ENCODE results near the gene KDSR.

KDSR gene

DNA sequence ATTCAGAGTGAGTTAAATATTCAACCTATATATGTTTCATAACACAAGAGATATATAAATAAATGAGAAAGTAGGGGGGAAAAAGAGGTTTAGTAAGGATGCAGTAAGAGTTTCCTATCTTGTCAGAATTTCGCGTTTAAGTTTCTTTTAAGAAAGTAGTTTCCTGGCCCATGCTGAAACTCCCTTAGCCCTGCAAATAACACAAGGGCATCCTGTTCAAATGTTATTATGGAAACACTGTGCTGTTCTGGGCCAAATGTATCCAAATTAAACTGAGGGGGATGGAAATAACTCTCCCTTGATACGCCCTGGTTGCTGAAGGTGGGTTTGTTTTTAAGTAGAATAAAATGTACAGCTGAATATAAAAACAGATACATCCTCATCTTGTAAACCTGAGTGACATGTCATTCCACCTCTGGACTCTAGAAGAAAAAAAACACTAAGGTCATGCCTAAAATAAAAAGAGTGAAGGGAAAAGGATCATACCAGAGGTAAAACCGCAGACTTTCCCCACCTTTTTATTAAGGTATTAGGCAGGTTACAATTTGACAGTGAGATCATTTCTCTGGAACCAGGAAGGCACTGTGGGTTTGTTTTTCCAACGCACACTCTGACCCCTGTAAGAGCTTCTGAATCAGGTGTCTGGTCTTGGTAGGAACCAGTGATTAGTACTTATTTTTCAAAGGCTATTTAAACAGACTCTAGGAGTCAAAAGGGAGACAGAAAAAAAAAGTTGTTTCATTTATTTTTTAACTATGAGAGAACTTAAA is 64.2 kb downstream of the KDSR start:
- DNase-seq, result no peak

DNA sequence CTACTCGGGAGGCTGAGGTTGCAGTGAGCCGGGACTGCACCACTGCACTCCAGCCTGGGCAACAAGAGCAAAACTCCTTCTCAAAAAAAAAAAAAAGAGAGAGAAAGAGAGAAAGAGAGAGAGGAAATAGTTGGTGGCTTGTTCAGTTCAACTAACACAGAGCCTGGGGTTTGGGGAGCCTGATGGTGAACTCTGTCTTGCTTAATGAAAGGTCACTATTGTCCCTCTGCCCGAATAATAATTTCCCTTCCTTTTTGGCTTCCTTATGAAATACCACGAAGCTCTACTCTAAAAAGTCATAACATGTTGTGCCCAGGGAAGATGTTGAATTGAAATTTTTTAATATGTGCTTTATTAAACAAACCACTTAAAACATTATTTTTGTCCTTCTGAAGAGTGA is 64.8 kb downstream of the KDSR start:
- no peak for DNase-seq

DNA sequence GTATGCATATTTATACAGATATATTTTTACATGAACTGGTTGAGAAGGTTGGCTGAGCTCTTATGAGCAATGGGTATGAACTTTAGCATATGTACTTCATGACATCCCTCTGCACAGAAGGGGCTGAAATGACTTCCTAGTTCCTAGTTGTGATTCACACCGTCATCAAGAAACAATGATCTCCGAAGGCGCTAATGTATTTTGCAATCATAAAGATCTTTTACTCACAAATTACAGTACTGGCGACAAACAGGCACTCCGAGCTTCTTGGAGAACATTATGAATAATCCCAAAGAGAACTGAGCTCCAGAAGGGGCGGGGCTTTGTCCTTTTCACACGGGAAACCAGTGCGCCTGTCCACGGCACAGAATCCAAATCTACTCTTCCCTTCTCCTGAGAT is 65.6 kb downstream of the KDSR start:
- peak; percentile 37 for DNase-seq

DNA sequence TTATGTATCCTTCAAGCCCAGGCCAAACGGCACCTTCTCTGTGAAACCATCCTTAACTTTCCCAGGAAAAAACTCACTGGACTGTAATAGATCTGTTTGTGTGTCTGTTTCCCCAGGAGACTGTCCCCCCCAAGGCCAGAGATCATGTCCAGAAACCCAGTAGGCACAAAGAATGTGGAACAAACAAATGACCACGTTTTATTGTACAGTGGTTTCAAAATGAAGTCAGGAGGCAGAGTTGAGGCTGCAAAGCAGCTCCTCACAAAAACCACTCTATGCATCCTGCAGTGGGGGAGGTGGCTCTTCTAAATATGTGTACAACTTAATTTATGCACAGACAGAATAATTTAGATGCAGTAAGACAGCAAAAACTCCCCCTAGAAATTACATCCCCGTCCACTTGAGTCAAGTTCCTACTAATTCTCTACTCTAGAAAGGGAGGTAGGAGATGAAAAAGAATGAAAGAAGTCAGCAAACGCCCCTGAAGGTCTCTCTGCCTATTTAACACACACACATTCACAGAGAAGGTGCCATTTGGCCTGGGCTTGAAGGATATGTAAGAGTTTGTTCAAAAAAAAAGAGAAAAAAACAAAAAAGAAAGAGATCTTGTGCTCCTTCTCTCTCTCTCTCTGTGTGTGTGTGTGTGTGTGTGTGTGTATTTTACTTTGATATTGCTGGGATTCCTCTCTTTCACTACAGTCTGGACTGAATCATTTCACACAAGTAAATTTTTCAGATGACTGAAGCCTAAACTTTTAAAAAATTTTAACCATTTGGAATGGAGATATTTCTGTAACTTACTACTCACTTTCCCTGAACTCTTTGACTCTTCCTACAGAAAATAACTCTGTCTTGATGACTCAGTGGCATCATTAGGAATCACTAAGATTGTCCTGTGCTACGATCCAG is 66.9 kb downstream of the KDSR start:
- DNase-seq, result peak; percentile 66

DNA sequence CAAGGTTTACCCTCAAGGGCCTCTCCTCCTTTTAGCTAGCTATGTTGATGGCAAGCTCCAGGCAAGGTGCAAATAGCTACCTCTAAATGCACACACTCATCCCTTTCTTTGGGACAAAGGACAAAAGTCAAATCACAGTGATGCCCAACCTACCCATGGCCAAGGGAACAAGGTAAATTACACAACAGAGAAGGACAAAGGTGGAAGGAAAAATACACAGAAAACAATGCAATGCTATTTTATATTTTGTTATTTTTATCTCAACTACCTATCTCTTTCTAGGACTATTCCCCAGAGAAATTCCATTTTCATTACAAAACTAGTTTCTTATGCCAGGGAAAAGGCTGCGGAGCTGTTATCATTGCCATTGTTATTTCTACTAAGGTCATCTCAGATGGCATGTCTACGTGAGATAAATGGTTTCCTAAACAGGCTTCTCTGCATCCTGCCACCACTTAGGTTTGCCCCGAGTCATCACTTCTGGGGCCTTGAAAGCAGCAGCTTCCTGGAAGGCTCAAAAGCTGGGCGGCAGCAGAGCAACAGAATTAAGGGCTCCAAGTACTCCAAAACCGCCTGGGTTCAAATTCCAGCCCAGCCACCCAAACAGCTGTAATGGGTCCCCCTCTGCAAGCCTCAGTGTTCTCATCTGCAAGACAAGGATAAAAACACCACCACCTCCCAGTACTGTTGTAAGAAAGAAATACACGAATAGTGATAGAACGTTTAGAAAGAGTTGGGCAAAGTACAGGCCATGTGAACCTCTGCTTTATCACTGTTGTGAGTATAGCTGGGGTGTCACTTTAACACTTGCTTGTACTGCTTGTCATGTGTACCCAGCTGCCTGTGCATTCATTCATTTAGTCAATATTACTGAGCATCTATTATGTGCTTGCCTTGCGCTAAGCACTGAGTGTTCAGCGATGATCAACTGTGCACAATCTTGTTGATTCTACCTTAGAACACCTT is 68.3 kb downstream of the KDSR start:
- DNase-seq, result peak; percentile 47

DNA sequence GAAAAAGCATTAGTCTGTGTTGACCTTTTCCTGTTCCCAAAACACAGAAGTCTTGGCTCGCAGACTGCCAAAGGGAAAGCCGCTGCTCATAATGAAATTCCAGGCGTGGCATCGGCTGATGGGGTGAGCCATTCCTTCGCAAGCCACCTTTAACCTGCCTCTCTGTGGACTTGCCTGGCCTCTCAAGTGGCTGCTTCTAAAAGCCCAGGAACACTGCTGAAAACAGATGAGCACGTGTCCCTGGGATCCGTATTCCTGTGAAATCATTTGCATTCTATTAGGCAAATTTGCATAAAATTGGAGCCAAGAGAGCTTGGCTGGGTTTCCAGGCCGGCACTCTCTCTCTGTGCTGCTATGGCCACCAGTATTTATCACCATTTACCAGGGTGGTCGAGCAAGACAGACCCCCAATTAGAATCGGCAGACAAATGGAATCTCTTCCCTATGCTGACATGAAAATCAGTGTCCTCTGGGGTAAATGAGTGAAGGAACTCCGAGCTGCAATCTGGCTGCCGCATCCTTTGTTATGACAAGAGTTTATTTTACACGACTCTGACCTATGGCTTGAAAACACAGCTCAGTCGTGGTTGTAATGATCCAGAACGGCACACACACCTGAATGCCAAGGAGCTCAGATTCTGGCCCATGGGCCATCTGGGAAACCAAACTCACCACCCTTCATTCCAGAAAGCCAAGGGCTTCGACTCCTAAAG is 69.2 kb downstream of the KDSR start:
- DNase-seq, result no peak

DNA sequence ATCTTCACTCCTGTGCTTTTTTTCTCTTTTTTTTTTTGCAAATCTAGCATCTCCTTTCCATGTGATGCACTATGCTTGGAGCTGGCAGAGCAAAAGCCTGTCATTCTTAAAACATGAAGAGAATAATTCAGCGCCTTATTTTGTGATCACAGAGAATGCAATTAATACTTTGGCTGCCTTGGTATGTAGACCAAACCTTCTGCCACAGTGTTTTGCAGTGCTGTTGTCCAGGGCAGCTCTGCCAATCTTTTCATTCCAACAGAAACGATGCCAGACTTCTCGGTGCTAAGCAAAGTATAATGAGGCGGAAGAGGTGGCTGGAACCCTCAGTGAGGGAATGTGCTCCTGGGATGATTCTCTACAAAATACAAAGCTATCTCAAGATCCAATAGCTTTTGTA is 73.1 kb downstream of the KDSR start:
- no peak for DNase-seq

DNA sequence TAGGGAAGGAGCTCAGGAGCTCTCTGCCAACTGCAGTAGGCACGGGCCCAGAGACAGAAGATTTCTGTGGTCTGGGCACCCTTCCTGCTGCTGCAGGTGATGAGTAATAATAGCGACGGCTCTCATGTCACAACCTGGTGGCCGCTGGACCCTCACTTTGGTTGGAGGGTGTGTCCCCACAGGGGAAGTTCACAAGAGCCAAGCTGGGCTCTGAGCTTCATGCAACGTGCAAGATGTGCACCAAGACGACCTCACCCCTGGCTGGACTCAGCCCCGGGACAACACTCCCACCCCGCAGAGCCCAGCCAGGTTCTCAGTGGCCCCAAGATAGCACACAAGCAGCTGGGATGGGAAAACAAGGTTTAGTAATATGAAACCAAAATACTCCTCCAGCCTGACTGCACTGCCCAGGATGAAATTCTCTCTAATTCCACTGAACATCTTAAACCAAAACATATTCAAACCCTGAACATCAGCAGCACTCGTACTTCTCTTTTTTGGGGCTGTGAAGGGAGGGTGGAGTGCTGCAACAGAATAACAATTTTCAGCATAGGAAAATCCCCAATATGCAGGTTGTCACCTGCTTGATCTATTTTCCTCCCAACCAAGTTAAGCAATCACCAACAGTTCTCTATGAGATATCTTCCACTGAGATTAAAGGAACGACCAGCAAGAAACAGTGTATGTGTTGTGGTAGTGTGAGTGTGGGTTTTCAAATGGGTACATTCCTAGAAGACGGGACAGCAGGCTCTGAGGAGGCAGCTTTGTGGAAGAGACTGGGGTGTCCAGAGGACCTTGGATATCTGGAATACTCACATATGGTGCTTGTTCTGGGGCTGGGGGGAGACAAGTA is 73.9 kb downstream of the KDSR start:
- DNase-seq, result peak; percentile 47

DNA sequence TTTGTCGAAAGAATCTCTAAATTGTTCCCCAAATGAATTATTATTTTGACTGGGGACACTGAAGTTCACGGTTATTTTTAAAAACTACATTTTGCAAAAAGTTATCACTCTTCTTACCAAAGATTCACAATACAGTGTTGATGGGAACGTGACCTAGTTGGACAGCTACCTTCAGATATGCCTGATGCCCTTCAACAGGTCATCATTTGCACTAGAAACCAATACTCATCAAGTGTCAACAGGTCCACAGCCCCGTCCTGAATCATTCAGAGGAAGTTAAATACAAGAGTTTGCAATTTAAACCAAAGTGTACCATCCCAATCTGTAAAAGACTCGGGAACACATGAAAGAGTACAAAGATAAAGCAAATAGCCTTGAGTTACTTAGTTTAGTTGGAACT is 75.7 kb downstream of the KDSR start:
- DNase-seq, result no peak

DNA sequence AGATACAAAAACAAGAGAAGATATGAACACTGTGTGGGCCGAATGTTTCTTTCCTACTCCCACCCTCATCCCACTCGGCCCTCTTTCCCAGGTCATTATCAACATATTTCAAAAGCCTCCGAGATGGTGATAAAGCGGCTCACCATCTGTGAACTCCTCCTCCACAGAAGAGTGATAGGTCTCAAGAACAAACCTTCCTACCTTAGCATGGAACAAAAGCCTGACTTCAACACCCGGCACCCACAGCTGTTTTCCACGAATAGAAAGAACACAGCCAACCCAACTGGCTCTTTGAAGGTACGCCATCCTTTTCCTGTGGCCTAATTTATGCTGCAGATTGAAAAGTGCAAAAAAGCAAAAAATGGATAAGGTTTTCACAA is 76.2 kb downstream of the KDSR start:
- peak; percentile 44 for DNase-seq

DNA sequence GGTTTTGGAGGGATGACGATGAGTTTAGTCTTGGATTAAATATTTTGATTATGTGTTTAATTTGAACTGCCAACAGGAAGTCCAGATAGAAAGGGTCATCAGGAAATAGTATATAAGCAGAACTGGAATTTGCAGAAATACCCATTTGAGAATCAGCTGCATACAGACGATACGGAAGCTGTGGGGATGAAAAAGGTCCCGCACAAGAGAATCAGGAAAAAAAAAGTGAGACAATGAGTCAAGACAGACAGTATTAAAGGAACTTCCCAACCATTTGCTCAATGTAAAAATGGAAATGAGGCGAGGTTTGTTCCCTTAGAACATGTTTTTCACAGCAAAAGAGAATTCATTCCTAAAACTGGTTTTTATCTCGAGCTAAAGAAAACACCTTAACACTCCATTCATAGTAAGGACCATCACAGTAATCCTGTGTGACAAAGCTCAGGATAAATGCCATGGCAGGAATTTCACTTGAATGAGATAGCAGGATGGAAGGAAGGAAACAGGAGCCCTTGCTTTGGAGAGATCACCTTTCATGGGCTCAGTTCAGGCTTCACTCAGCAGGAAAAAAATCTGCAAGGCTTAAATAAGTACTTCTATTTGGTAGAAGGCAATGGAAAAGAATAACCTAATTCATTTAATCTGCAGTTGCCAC is 76.7 kb downstream of the KDSR start:
- DNase-seq, result no peak

DNA sequence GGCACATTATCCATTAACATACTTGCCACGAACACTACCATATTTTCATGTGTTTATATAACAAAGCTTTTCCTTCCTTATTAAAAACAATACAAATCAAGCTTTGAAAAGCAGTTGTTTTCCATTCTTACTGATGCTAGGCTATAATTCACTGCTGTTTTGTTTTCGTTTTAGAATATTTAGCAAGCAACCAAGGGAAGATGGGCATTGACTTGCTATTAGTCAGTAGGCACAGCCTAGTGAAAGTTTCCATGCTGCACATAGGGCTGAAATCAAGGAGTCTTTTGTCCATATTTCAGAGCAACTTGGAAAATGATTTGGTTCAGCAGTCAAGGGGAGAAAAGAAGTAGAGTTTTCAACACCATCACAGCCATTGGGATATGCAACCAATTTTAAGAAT is 78.7 kb downstream of the KDSR start:
- DNase-seq, result no peak

DNA sequence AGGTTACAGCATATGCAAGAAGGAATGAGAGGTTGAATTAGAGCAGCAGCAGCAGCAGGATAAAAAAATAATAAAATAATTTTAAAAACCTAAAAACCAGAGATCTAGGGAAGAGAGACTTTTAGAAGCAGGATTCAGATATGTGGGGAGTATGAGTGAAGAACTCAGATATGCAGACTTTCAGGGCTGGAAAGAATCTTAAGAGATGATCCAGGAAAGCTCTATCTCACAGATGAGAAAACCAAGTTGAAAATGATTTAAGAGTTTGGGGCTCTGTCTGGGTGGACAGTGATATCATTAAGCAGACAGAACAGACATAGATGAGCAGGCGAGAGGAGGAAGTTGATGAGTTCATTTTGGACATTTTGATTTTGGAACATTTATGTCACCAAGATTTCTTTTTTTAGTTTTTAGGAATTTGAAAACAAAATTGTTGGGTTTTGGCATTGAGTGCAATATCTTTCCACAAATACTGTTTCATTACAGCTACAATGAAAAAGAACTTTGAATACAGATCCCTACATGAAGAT is 79.2 kb downstream of the KDSR start:
- DNase-seq, result no peak

DNA sequence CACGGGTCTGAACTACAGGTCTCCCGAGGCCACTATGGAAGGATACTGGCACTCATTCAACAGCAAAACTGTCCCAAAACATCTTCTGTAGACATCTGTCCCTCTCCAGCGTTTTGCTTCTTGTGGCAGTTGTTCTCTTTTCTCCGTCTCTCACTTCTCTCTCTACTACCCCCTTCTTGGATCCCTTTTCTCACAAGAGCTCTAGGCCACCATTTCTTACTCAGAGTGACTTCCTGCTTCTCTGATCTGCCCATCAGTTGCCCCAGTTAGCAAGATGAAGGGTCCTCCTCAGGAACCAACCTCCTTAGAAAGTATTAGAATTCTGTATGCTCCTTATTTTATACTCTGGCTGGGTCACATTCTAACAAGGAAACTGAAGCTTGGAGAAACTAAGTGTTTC is 80.1 kb downstream of the KDSR start:
- DNase-seq, result no peak

DNA sequence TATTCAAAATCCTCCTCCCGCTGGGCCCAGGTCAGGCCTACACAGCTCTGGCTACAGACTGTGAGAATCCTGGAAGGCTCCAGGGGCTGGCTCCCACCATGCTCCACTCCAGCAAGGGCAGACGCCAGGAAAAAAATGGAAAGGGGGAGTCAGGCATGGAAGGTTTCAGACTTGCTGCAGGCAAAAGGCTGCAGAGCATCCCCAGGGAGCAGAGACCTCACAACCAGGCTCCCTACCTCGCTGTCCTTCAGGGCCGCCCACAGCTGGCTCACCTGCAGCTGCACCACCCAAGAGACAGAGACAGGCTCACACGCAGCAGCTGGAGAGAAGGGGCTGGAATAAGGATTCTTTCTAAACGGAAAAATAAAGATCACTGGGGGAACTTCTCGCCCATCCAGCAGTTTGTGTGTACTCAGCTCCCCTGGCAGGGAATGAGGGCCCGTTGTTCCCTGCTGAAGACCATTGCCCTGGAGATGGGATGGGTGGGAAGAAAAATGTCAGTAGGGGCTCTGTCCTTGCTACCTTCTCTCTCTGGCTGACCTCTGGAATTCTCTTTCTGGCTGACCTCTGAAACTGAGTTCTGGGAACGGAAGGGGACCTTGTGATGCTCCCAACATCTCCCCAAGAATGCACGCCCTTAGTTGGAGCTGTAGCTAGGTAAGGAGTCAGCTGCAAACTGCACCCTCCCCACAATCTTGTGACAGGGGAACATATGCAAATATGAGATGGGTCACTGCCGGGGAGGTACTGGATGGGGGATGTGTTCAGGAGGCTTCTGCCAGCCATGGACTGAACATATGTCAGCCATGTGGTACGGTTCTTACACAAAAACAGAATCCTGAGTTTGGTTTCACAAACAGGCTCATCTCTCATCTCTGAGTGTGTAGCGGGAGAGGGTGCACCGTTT is 81.9 kb downstream of the KDSR start:
- peak; percentile 18 for DNase-seq

DNA sequence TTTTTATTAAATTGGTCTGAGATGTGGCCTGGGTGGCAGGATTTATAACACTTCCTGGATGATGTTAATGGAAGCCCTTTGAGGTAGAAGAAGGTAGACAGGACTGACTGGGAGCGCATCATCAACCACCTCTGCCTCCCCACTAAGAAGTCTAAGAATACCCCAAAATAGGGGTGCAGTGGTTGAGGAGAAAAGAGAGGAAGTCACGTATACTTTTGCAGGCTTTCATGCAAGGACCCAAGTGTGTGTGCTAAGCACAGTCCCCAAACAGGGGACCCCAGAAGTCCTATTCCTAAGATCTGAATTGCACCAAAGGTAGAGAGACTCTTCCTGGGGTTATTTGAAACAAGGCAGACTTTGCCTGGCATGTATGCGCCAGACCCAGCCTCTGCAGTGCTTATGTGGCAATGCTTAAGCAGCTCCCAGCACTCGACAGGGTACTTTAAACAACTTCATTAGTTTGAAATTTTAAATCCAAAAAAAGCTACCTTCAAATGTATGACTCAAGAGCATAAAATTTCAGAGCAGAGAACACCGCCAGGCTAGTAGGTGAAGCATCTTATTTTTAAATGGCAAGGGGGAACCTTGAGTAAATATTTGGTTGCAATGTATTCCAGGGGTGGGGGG is 82.7 kb downstream of the KDSR start:
- DNase-seq, result no peak

DNA sequence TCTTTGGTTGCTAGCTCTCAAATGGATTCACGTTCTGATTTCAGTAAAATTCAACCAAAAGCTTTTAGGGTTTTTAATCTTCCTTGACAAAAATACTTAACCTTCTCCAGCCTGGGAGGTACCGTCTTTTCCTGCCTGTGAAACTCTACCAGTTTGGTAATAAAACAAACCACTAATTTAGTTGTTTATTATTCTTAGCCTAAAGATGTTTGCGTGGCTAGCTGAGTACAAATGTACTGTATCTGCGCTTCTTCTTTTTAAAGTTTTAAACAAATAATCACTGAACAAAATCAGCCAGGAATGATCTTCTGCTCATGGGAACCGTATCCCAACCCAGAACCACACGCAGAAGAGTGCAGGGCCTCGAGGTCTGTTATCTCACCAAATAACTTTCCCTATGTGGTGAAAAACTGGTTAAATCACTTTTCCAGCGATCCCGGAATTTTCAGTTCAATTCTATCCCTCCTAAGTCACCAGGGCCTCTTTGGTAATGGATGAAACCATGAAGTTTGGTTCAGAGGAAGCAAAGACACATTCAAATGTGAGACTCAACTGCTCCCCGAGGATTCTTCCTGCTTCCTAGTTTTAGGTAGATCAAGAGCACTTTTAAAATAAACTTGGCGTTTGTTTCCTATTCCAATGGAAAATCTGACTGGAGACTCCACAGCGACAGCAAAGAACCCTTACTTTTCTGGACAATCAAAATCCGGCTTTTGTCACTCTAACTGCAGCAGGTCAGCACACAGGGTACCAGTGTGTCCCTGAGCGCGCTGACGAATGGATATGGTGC is 83.5 kb downstream of the KDSR start:
- DNase-seq, result no peak

DNA sequence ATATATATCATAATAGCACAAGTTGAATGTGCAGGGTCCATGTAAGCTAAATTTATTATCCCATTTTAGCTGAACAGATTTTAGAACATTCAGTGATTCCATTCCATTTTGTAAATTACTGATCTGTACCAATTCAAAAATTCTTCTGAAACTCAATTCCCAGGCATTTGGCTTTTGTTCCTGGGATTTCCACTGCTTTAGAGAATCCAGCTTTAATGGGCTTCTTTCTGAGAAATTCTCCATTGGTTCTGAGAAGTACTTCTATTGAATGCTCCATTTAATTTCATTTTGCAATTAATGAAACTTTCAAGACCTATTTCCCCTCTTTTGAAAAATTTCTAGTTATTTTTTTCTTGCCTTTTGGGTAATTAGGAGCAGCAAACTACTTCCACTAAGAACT is 84.2 kb downstream of the KDSR start:
- DNase-seq, result no peak
